ENCODE measurements around the gene PRICKLE1. TPM values are rescaled to one million over a fixed set of nuclear protein-coding genes. Genes with fewer than 3 reads are reported as not detected.

Gene PRICKLE1
- 24.6 and 34.6 TPM in 2 replicates for total RNA-seq (2014; rRNA removed; shearing (Covaris generic))
- 5.7 and 7.3 TPM in 2 replicates for polyA plus RNA-seq (2014; cell fraction: nucleus; rRNA removed)

DNA sequence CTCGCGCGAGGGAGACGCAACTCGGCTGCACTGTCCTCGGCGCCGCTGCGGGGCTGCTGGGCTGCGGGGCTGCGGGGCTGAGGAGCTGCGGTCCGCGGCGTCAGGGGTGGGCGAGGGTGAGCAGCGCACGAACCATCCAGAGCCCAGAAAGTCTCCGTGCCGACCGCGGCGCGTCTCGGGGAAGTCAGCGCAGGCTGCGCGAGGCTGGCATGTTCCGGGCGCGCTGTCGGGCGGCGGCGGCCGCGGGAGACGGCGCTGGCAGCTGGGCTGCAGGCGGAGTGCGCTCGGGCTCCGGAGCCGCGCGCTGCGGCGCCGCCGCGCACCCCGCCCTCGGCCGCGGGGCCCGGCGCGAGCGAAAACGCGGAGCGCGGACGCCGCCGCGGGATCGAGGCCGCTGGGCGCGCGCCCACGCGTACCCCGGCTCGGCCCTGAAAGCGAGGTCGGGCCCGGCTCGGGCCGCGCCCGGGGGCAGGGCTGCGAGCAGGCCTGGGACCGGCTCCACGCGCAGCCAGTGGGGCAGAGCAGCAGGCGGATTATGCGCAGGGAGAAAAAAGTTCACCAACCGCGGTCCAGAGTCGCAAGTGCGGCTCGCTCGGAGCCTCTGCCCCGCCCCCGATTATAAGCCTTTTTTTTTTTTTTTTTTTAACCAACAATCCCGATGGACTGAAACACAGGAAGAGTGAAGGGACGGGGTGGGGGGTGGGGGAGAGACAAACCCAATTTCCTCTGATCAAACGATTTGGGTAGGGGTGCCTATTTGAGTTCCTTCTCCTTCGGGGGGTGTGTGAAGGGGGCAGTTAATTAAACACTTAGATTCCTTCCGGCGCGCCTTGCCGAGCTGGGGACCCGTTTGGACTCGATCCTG lies at the start of gene PRICKLE1:
Gene PRICKLE1 (minus strand): TSS at position 282 of the 865 bp plus-strand sequence. CDS start 117,230 bp downstream, outside the sequence.
- DNase-seq (ENCODE audit: extremely low read depth, low read depth): no peak

DNA sequence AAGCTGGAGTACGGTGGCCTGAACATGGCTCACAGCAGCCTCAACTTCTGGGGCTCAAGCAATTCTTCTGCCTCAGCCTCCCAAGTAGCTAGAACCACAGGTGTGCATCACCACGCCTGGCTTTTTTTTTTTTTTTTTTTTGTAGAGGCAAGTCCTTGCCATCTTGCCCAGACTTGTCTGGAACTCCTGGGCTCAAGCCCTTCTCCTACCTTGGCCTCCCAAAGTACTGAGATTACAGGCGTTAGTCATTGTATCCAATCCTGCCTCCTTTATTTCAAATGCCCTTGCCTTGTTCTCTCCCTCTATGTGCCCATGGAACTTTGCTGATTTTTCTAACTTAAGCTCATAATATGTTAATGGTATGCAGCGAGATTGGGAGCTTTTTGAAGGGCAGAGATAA lies 49.2 kb upstream of the PRICKLE1 start:
- DNase-seq (ENCODE audit: extremely low read depth, low read depth): no peak

DNA sequence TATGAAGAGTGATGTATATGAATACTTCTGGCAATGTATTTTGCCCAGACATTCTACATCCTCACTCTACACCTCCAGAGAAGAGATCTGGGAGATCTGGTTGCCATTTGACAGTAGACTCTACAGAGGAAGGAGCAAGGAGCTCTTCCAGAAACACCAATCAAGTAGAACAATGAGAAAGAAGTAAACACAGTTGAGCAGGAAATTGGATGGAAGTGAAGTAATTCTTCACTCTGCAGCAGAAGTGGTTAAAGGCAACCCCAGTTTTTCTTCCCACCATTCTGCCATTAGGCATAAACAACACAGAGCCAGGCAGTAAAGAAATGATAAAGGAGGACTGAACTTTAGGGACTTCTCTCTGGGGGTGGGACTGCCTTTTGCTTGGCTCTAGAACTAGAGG lies 48.5 kb upstream of the PRICKLE1 start:
- DNase-seq (ENCODE audit: extremely low read depth, low read depth): no peak

DNA sequence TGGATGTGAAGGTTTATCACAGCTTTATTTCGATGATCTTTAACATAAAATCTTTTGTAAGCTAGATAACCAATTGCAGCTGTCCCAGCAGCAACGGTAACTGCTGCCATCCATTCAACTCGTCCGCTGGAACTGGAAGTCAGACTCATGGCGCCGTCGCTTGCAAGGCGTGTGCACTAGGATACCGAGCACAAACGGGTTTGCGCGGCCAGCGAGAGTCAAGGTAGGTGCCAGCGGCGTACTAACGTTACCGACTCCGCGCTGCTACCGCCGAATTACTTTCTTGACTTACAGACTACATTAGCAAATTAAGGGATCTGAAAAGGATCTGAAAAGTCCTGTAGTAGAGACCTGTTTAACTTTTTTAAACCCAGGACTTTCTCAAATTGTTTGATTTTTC lies 47.4 kb upstream of the PRICKLE1 start:
- DNase-seq (ENCODE audit: extremely low read depth, low read depth): no peak

DNA sequence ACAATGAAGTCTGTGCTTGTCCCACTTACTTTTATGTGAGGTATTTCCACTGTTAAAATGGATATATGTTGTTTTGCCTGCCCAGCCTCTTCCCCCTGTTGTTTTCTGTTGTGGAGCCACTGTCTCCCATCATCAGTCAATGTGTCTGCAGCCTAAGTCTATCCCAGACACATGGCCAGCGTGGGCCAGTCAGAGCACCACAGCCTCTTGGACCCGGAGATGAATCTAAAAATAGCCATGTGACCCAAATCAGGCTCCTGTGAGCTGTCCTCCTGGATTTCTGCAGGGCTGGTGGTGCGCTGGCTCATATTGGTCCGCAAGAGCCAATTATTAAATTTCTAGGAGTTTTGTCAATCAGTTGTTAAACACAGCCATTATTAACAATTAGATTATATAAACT lies 44.0 kb upstream of the PRICKLE1 start:
- no peak for DNase-seq (ENCODE audit: extremely low read depth, low read depth)

DNA sequence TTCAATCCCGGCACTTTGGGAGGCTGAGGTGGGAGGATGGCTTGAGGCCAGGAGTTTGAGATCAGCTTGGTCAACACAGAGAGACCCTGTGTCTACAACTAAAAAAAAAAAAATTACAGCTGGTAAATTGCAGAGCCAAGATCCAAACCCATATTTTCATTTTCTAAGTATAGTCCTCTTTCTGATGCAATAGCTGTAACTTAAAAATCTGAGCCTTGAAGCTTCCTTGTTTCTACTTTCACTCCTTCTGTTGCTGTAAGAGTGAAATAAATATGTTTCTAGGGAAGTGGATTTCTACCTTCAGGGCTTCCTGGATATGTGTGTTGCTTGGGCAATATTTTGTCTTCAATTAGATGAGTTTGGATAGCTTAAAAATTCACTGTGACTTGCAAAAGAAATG lies 42.0 kb upstream of the PRICKLE1 start:
- DNase-seq (ENCODE audit: extremely low read depth, low read depth): no peak

DNA sequence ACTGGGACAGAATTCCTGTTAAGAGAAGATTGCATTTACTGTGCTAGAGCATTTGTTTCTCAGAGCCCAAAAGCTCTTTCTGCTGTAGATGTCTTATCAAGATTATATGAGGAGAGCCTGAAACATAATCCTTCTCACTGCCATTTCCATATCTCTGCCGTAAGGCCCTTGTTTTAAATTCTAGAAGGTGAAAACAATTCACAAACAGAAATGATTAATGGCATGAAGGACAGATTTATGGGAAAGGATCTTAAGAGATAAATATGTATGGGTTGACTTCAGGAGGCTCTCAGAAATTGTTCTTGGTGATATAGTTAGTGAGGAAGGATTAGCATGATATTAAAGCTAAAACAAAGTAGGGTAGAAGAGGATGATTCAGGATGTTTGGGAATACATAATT lies 40.8 kb upstream of the PRICKLE1 start:
- DNase-seq (ENCODE audit: extremely low read depth, low read depth): no peak

DNA sequence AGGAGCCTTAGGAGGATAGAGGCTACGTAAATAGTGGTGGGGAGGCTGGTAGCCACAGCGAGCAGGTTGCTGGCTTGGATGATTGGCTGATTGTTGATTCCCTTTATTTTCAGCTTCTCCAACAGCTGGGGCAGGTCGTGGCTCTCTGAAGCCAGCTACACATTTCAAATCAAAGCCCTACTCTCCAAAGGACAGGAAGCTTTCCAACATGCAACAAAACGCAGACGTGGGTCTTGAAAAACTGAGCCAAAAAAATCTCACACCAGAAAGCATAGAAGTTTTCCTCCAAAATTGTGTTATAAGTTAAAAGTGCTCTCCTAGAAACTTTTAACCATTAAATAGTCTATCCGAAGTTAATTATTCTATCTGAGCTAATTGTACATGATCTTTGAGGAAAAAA lies 37.6 kb upstream of the PRICKLE1 start:
- DNase-seq (ENCODE audit: extremely low read depth, low read depth): no peak

DNA sequence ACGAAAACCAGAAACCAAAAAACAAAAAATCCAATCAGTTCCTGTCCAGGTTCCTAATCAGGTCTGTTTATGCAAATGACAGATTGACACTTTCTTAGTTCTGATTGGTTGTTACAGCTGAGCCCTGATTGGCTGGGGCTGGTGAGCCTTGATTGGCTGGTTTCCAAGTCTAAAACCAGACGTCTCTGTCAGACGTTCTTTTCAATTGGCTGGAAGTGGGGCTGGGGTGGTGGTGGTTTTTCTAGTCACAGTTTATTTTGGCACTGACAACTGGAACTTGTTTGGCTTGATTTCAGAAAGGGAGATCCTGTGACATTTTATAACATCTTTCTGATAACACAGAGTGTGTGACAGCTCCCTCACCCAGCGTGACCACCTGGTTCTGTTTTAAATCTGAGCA lies 36.1 kb upstream of the PRICKLE1 start:
- DNase-seq (ENCODE audit: extremely low read depth, low read depth): no peak

DNA sequence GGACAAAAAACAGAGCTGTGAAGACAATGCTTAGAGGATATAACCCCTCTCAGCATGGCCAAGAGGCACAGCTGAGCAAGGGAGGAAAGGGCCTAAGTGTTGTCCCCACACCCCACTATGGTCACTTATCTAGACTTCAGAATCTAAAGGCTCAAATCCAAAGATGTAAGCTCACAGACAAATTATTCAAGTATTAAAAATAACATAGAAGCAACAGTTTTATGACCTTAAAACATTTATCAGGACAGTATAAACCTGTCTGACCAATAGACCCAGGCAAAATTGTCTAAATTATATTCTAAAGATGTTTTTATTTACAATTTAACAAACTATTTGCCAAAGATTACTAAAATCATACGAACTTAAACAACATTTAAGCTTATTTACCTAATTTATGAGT lies 28.1 kb upstream of the PRICKLE1 start:
- no peak for DNase-seq (ENCODE audit: extremely low read depth, low read depth)

DNA sequence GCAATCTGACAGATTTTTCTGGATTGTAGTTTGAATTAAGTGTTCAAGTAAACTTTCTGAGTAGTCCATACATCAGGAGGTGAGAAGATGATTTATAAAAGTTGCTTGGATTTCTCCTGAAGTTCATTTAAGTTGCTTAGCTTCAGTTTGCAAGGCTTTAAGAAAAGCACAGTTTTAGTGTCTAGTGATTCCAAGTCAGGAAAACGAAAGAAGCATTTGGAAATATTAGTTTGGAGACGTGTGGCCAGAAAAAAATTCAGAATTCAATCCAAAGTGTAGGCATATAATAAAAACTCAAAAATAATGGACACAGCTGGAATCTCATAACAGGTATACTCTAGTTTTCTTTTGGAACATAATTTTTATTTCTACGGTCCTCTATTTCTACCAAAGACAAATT lies 25.5 kb upstream of the PRICKLE1 start:
- no peak for DNase-seq (ENCODE audit: extremely low read depth, low read depth)

DNA sequence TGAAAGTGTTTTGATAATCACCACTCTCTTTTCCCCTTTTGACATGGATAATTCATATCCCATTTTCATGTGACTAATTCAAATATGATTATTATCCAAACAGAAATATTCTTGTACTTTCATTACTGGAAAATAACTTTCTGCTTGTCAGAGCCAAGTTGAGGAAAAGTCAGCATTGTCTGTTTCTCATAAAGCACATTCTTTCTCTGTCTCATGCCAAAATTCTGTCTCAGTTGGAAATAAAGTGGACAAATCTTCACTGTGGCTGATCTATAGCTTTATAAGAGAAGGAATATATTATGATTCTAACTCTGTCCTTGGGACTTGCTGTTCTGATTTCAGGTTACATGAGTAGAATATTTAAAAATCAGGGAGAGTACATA lies 22.7 kb upstream of the PRICKLE1 start:
- DNase-seq (ENCODE audit: extremely low read depth, low read depth): no peak

DNA sequence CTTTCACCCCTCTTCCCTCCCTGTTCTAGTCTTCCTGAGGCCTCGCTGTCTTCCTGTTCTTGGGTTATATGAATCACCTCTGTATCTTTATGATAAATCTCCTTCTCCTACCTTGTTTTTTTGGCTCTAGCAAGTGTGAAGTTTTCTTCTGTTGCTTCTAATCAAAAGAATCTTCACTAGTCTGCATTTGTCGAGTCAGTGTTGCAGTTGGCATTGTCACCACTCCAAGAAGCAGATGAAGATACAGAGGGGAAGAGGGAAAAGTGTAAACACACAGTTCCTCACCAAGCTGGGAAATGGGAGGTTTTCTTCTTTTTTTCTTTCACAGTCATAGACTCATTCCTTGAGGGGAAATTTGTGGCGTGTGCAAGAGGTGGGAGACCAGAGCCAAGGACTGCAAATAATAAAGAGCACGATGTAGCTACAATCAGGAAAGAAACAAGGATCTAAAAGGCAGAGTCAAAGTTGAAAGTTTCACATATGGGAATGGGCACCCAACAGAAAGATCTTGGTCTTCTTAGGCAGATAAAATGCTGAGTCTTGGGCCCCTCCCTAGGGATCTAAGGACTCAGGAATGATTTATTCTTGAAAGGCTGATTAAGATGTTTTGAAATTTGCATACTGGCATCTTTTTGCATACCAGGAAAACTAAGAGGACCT lies 22.2 kb upstream of the PRICKLE1 start:
- no peak for DNase-seq (ENCODE audit: extremely low read depth, low read depth)

DNA sequence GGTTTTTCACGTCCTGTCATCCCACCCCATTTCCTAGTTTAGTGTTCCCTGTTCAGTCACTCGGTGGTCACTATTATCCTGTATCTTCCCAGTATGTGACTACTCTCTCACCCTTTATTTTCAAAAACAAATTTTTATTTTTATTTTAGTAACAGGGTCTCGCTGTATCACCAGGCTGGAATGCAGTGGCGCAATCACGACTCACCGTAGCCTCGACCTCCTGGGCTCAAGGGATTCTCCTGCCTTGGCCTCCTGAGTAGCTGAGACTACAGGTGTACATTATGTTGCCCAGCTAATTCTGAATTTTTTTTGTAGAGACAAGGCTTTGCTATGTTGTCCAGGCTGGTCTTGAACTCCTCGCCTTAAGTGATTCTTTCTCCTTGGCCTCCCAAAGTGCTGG lies 20.1 kb upstream of the PRICKLE1 start:
- DNase-seq (ENCODE audit: extremely low read depth, low read depth): no peak

DNA sequence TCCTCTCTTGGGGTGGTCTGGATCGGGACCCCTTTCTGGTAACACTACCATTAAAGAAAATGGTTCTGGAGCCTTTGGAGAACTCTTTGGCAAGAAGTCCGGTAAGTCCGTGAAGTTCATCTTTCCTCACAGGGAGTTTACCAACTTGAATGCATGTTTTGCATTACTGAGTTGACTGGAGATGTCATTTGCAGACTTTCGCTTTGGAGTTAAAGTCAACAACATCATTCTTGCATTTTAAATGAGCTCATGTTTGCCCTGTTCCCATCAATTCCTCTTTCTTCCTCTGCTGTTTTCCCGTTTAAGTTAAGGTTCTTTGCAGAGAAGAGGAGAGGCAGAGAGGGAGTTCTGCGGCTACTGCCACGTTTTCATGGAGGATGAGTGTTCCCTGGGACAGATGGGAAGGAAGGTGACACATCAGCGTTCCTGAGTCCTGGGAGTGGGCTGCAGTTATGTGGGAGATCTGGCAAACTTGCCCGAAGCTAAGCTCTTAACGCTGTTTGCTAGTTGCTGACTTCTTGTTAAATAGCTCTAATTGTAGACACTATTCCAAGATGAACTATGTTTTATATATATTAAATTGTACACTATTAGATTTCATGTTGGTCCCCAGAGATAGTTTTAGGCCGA lies 18.8 kb upstream of the PRICKLE1 start:
- no peak for DNase-seq (ENCODE audit: extremely low read depth, low read depth)

DNA sequence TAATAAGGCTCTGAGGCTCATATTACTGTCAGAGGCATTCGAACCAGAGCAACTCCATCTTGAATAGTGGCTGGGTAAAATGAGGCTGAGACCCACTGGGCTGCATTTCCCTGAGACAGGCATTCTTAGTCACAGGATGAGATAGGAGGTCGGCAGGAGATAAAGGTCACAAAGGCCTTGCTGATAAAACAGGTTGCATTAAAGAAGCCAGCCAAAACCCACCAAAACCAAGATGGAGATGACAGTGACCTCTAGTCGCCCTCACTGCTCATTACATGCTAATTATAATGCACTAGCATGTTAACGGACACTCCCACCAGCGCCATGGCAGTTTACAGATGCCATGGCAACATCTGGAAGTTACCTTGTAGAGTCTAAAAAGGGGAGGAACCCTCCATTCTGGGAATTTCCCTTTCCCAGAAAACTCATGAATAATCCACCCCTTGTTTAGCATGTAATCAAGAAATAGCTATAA lies 18.1 kb upstream of the PRICKLE1 start:
- no peak for DNase-seq (ENCODE audit: extremely low read depth, low read depth)

DNA sequence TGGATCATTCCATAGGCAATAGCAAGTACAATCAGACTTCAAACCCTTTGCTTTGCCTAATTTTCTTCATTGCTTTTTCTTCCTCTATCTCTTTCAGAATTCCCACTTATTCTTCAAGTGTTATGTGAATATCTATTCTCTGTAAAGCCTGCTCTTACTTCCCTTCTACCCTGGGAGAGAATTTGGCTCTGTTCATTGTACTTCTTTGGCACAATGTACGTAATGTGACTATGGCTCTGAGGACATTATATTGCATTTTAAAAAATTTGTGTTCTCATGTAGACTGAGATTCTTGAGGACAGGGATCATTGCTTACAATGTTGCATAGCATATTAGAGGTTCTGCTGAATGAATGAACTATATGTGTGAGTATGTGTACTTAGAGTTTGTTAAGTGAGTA lies 16.9 kb upstream of the PRICKLE1 start:
- no peak for DNase-seq (ENCODE audit: extremely low read depth, low read depth)

DNA sequence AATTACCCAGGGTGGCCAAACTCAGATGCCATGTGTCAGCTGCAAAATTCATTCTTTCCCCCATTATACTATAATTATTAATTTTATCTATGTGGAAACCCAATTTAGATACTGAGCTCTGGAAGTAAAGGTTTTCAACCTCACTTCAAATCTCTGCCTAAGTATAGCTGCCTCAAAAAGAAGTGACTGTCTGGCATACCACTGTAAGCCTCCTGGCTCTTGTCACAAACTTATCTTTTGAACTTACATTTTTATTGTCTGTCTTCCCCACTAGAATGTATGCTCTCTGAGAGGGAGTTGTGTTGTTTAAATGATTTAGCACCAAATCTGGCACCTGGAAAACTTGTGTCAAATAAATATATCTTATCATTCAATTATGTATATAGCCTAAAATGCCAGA lies 16.1 kb upstream of the PRICKLE1 start:
- no peak for DNase-seq (ENCODE audit: extremely low read depth, low read depth)

DNA sequence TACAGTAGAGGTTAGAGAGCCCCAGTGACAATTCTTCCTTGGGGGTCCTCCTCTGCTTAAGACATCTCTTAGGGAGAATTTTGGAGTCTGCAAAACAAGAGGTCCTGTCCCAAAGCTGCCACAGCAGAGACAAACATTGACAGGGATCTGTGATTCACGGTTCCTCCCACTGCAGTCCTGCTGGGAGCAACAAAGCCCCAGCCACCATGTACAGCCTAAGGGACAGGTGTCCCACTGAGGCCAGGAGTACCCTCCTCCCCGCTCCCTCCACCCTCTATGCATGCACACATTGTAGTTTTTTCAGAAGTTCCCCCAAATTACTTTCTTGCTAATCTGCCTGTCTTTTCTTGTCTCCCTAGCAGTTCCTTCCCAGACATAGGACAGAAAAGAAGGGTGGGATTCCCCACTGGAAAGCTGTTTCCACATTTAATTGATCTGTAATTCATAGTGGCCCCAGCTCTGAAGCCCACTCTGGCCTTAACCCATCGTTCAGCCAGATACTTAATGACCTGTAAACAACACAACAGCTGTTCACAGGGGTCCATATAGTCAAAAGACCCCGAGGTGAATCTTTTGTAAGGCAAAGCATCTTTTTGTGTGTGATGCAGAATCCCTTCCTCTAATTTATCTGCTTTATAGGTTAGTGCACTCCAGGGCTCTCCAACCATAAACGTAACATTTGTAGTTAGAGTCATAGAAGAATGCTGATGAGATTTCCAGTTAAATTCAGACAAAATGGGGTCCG lies 13.9 kb upstream of the PRICKLE1 start:
- no peak for DNase-seq (ENCODE audit: extremely low read depth, low read depth)

DNA sequence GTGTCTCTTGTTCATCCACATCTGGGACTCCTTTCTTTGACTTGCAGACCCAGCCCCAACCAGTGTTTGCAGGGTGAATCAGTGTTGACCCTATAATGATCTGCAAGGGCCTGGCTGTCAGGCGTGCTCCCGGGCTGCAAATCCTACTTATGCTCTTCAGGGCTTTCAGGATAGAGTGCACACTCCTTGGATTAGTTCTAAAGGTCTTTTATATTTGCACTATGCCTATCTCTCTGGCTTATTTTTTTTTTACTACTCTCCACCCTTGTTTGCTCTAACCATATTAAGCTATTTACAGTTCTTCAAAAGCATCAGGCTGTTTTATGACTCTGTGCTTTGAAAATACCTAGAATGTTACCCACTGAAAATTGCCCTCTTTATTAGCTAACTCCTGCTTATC lies 4.3 kb upstream of the PRICKLE1 start:
- no peak for DNase-seq (ENCODE audit: extremely low read depth, low read depth)

Data from NCI-H460 (cell line).